Measurements from ENCODE around the gene PRKN. TPM values are rescaled to one million over a fixed set of nuclear protein-coding genes. Genes with fewer than 3 reads are reported as not detected.

Gene PRKN
- total RNA-seq, 1 donor from 2014 or later: 5.7 TPM

- TF ChIP-seq CTCF (IDR thresholded peaks at IDR 0.05): no peak
- peaks cover 7% of the 10 kb centered on the region for H3K9me3 Mint-ChIP-seq (ENCODE audit: low read depth)
- no peaks in the 10 kb centered on the region for H3K27me3 Mint-ChIP-seq (ENCODE audit: low read depth)
- DNase-seq (ENCODE audit: low spot score): no peak
- H3K4me1 Mint-ChIP-seq (ENCODE audit: low read depth): peaks cover 17% of the 10 kb centered on the region
- no peak overlapping the region for H3K27ac Mint-ChIP-seq (ENCODE audit: unreplicated experiment)
- H3K4me3 Mint-ChIP-seq (ENCODE audit: unreplicated experiment): no peak overlapping the region
- peaks cover 5% of the 10 kb centered on the region for H3K36me3 Mint-ChIP-seq (ENCODE audit: low read depth)
Observed at GRCh38 chr6:162625846-162626540, 101.6 kb downstream of the PRKN start.

- no peaks in the 10 kb centered on the region for H3K9me3 Mint-ChIP-seq (ENCODE audit: low read depth)
- H3K36me3 Mint-ChIP-seq (ENCODE audit: low read depth): no peaks in the 10 kb centered on the region
- no peaks in the 10 kb centered on the region for H3K27me3 Mint-ChIP-seq (ENCODE audit: low read depth)
- TF ChIP-seq CTCF (IDR thresholded peaks at IDR 0.05): no peak
- peaks cover 17% of the 10 kb centered on the region for H3K4me1 Mint-ChIP-seq (ENCODE audit: low read depth)
- no peak overlapping the region for H3K4me3 Mint-ChIP-seq (ENCODE audit: unreplicated experiment)
- no peak for DNase-seq (ENCODE audit: low spot score)
- no peak overlapping the region for H3K27ac Mint-ChIP-seq (ENCODE audit: unreplicated experiment)
Observed at GRCh38 chr6:162622572-162622971, 105.0 kb downstream of the PRKN start.

- Mint-ChIP-seq H3K27me3 (ENCODE audit: low read depth) (no peaks in the 10 kb centered on the region), H3K36me3 (ENCODE audit: low read depth) (no peaks in the 10 kb centered on the region), H3K9me3 (ENCODE audit: low read depth) (no peaks in the 10 kb centered on the region), H3K27ac (ENCODE audit: unreplicated experiment) (no peak overlapping the region), H3K4me3 (ENCODE audit: unreplicated experiment) (no peak overlapping the region), H3K4me1 (ENCODE audit: low read depth) (peaks cover 17% of the 10 kb centered on the region)
- no peak for TF ChIP-seq CTCF (IDR thresholded peaks at IDR 0.05)
- no peak for DNase-seq (ENCODE audit: low spot score)
Observed at GRCh38 chr6:162621246-162621645, 106.3 kb downstream of the PRKN start.

DNA sequence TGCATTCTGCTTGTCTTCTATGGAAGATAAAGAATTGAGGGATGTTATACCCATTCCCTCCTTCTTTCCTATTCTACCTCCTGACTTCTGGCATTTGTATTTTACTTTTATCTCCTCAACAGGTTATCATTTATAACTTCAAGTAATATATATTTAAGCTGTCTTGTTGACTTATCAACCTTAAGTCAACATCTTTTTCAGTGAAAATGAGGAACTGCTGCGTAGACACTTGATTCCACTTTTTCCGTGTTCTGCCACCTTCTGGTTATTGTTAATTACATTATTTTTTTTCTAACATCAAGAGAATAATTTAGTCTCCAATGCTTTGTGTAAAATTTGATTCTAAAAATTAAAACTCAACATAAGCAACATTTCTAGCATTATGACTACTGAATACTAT is 107.5 kb downstream of the PRKN start:
- TF ChIP-seq CTCF (IDR thresholded peaks at IDR 0.05): peak; percentile 33
- Mint-ChIP-seq H3K4me3 (ENCODE audit: unreplicated experiment) (no peak overlapping the region), H3K27me3 (ENCODE audit: low read depth) (no peaks in the 10 kb centered on the region)

DNA sequence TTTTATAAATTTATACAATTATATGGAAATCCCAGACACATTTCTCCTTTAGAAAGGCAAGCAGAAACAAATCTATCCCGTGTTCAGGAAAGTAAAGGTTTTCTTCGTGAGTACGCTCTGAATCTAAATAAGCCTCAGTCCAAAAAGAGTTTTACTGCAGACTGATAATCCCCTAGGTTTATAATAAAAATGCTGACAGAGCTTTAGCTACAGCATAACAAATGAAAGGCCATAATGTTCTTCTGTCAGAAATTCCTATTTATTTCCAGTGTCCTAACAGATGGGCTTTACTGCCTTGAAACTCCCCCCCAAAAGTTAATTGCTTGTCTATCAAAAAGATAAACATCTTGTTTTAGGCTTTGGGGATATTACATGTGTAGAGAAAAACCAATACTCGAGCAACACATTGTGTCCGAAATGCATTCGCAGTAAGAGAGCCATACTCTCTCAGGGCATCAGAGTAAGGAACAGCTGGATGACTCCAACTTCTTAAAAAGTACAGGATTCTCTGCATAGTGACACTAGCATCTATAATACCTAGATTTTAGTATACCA is 109.0 kb downstream of the PRKN start:
- no peaks in the 10 kb centered on the region for H3K27me3 Mint-ChIP-seq (ENCODE audit: low read depth)
- H3K9me3 Mint-ChIP-seq (ENCODE audit: low read depth): no peaks in the 10 kb centered on the region
- H3K4me3 Mint-ChIP-seq (ENCODE audit: unreplicated experiment): no peak overlapping the region
- H3K27ac Mint-ChIP-seq (ENCODE audit: unreplicated experiment): no peak overlapping the region
- TF ChIP-seq CTCF (IDR thresholded peaks at IDR 0.05): no peak
- H3K4me1 Mint-ChIP-seq (ENCODE audit: low read depth): peaks cover 22% of the 10 kb centered on the region
- no peaks in the 10 kb centered on the region for H3K36me3 Mint-ChIP-seq (ENCODE audit: low read depth)
- DNase-seq (ENCODE audit: low spot score): no peak

More for the DNA sequence above, 107.5 kb downstream of the PRKN start:
- Mint-ChIP-seq H3K9me3 (ENCODE audit: low read depth) (no peaks in the 10 kb centered on the region), H3K4me1 (ENCODE audit: low read depth) (peaks cover 19% of the 10 kb centered on the region), H3K27ac (ENCODE audit: unreplicated experiment) (no peak overlapping the region), H3K36me3 (ENCODE audit: low read depth) (no peaks in the 10 kb centered on the region)
- no peak for DNase-seq (ENCODE audit: low spot score)
